Measurements from ENCODE around the gene GASK1A.
"Not testable (repeated sequence)": the region's sequence is repeated elsewhere in the genome, so short reads cannot be mapped to it uniquely, and the experiment has no call there.

Gene GASK1A

GRCh38 chr3:43032646-43033628 lies 53.8 kb downstream of the GASK1A start:
- no peak for DNase-seq

DNA sequence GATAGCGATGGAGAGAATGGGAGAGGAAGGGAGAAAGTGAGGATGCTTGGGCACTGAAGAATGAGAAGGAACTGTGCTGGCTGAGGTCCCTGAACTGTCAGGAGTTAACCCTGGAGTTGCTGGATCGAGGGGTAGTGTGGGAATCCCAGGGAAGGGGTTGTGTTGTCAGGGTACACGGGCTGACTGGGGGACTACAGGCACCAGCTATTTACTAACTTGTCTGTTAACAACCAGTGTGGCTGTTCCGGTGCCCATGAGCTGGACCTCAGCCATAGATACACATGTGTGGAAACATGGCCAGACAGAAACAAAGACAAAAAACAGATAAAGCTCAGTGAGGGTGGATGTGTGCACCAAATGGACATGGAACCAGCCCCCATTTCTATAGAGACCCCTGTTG lies 55.1 kb downstream of the GASK1A start:
- no peak for DNase-seq

GRCh38 chr3:43034911-43035310 lies 55.8 kb downstream of the GASK1A start:
- DNase-seq: no peak

DNA sequence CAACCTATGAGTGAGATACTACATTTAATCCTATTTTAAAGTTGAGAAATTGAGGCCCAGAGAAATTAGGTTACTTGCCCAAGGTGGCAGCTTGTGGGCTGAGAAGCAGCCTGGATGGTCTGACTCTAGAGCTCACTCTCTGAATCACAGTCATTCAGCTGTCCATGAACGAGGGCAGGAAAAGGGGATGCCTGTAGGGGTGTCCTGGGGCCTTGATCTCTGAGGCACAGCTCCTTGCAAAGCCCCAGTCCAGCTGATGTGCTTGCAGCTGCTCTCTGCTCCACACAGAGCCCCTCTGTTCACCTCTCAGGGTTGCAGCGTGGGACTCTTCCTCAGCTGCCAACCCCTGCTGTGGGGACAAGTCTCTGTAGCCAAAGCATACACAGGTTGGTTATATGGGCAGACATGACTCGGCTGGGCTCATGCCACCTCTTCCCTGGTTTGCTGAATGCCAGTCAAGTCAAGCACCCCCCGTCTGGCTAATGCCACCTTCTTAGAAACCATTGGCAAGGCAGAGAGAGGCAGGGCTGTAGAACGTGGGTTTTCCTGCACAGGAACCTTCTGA lies 56.8 kb downstream of the GASK1A start:
- no peak for DNase-seq

DNA sequence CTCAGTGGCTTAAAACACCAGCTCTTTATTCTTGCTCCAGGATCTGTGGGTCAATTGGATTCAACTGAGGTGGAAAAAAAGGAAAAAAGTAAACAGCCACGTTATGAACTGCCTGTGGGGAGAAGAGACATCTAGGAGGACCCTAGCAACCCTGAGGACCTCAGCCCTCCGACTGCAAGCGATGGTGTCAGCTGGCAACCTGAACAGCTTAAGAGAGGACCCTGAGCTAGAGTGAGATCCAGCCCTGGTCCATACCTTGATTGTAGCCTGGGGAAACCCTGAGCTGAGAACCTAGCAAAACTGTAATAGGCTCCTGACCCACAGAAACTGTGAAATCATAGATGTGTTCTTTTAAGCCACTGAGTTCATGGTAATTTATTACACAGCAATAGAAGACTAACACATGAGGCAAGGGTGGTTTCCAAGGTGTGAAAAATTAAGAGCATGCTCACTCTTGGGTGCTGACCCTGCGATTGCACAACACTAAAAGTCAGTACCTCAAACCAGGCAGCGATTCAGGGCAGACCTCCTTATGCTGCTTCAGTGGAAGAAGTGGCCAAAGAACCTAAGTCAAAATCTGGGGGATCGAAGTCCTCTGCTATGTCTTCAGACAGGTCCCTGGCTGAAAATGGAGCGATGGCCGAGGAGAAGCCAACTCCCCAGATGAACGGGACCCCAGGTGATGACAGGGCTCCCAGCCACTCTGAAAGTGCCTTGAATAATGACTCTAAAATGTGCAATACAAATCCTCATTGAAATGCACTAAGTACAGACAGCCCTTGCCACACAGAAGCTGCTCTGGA lies 57.7 kb downstream of the GASK1A start:
- no peak for DNase-seq

DNA sequence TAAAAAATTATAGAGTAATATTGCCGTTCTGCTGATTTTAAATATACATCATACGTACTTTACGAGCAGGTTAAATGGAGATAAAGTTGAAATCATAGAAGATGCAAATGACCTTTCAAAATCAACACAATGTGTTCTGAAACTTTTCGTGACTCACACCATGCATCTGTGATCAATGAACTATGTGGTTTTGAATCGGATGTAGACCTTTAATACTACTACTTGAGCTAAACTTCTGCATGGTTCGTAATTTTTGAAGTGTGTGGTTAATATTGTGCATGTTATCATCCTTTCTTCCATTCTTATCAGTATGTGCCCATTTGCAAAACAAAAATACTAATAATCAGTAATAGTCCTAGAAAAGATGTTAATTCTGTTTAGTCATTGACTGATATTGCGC lies 58.9 kb downstream of the GASK1A start:
- no peak for DNase-seq

- DNase-seq: no peak
Measured at GRCh38 chr3:43041517-43041916, 62.4 kb downstream of the GASK1A start.

GRCh38 chr3:43043071-43043766 lies 64.1 kb downstream of the GASK1A start:
- DNase-seq: no peak

DNA sequence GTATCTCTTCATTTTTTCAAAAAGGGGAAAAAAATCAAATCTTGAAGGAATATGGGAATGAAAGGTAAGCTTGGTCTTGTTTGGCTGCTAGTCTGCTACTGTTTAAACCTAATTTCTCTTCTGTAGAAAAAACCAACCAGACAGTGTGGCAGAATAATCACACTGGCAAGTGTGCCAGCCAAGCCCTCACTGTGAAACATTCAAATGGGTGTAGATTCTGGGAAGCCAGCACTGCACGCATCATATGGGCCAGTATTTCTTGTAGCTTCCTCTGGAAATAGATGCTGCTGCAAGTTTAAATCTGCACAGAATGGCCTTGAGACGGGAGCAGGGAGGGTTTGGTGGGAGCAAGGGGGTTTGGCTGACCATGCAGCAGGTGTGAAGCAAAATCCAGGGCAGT lies 64.7 kb downstream of the GASK1A start:
- DNase-seq: no peak

DNA sequence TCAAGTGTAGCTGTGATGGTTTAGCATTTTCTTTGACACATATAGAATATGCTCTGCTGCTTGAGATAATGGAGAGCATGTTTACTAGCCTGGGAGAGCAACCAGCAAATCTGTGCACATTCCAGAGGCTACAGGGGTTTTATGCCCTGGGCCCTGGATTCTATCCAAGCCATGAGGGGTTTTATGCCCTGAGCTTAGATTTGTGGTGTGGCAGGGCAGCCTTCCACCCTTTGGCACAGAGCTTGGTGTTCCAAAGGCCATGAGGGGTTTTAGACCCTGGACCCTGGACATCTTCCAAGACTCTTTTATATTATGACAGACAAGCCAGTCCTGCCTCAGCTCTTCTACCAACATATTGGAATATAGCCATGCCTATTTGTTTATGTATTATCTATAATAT lies 66.0 kb downstream of the GASK1A start:
- DNase-seq: not testable (repeated sequence)

- no peak for DNase-seq
Measured at GRCh38 chr3:43046583-43046982, 67.5 kb downstream of the GASK1A start.

DNA sequence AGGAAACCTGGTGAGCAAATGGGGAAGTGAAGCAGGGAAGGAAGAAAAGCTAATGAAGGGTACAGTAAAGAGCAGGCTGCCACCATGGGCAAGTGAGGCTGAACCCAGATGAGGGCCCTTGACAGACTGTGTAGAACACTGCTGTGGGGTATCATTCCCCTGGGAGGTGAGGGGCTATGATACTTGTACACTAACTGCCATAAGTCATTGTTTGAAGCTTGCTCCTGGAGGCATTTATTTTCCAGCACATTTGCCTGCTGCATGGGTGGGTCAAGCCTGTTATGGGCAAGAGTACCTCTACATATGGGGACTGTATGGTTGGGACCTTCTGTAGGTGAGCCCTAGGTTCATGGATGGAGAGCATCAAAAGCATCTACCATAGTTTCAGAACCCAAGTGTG lies 69.4 kb downstream of the GASK1A start:
- DNase-seq: no peak

- DNase-seq: no peak
Measured at GRCh38 chr3:43053291-43053690, 74.2 kb downstream of the GASK1A start.

- DNase-seq: no peak
Measured at GRCh38 chr3:43054754-43055153, 75.6 kb downstream of the GASK1A start.

DNA sequence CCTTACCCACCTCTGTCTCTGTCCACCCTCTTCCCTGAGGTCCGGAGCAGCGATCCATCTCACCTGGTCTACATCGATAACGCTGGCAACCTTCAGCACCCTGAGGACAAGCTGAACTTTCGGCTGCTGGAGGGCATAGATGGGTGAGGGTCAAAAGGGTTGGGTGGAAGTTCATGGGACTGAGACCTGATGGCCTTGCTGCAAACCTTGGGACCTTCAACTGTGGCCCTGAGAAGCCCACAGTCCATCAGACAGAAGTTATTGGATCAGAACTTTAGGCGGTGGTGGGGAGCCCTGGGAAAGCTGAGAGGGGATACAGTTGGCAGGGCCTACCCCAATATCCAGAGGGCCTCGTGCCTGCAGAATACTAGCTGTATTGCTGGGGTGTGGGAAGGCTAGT lies 76.3 kb downstream of the GASK1A start:
- no peak for DNase-seq

DNA sequence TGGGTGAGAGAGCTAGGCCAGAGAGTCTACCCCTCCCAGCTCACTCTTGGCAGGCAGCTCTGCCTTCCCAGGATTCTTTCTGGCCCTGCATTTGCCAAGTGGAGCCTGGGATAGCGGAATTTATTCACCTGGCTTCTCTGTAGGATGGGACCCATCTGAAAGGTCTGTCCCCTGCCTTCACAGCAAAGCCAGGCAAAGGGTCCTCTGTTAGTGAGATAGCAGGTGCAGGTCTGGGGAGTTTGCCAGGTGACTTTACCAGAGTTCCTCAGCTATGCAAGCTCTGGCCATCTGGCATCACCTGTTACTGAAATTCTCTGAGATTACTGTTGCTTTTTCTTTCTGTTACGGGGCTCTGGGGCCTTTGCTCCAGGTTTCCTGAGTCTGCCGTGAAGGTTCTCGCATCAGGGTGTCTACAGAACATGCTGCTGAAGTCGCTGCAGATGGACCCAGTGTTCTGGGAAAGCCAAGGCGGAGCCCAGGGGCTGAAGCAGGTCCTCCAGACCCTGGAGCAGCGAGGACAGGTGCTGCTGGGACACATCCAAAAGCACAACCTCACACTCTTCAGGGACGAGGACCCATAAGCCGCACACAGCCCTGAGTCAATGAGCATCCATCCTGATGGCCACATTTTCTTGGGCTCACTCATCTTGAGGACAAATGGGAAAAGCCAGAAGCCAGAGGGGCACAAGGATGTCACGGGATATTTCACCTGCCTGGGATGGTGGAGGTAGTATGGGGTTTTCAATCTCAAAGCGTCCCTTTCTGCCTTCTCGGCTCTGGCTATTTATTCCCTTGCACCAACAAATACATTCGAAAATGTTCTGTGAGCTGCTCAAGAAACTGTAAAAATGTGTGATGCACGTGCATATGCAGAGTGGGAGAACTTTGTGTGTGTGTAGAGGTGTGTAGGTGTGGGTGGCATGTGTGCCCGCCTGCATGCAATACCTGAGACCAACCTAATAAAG lies 77.0 kb downstream of the GASK1A start:
- no peak for DNase-seq

DNA sequence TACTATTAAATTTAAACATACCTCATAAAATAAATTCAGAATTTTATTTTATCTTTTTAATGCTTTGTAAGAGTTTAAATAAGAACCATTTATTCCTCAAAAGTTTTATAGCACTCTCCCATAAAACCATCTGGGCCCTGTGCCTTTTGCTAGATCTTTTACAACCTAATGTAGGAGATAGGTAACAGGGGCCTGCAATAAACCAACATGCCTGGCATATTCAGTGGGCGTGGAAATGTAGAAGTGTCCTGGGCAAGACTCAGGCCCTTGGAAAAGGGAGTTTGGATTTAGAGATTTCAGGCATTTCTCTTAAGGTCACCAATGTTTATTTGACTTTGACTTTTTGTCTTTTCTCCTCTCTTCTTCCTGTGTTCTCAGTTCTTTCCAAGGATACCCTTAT lies 80.3 kb downstream of the GASK1A start:
- no peak for DNase-seq

GRCh38 chr3:43061101-43061895 lies 82.2 kb downstream of the GASK1A start:
- DNase-seq: no peak

GRCh38 chr3:43062040-43062563 lies 83.0 kb downstream of the GASK1A start:
- no peak for DNase-seq

- no peak for DNase-seq
Measured at GRCh38 chr3:43062564-43063040, 83.5 kb downstream of the GASK1A start.

Measured in activated T-cell treated with anti-CD3 and anti-CD28 coated beads, Interleukin-2, amount 50 U/mL, for 48 hours (primary cell).